Measurements from ENCODE around the gene CEP41. TPM values are rescaled to one million over a fixed set of nuclear protein-coding genes. Genes with fewer than 3 reads are reported as not detected.

Gene CEP41
- total RNA-seq, 2 experiments from 2014 or later: 19.6 to 35.4 TPM

DNA sequence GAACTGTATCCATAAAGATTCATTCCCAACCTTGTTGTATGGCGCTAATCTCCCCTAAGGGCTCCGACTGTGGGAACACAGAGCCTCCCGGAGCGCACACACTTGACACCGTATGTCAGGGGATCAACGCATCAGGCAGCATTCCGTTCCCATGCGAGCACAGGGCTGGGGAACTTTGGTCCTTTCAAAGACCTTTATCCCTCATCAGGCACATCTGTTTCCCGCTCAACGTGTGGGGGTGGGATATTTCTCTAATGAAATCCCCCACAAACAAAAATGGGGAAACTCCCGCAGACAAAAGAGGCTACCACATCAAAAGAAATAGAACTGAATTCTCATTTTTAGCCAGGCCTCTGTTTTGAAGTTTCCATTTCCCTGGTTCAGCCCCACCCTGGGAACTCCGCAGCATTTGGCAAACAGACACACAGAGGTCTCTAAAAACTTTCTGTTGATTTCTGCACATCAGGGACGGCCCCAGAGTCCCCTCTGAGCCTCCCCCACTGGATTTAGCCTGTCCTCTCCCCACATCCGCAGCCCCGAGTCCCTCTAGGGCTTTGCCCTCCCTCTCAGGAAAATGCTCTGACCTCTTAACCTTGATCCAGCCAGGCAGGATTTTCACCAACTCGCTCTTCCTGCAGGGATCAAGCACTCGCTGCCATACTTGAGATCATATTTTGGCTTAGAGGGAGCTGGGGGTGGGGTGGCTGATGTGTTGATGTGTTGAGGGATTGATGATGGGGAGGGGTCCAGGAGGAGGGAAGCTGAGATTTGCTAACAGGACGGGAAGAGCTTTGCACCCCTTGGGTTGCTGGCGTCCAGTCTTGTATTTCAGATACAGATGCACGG is 89.6 kb downstream of the CEP41 start:
- peak overlapping the region; percentile 12; the same call in 1 of the 2 replicates for H3K4me2 ChIP-seq (ENCODE audit: low read length)
- no peaks in the 10 kb centered on the region for H4K20me1 ChIP-seq (ENCODE audit: insufficient read depth, low read length)
- no peaks in the 10 kb centered on the region for H3K36me3 ChIP-seq (ENCODE audit: insufficient read depth, low read length)
- CTCF ChIA-PET (ENCODE audit: unreplicated experiment): no interaction called here
- no TSS peak for BruUV-seq (replicated peaks)
- DNase-seq (ENCODE audit: low spot score): no peak
- no peak overlapping the region for H3K27ac ChIP-seq (ENCODE audit: low read depth, low read length, poor library complexity, severe bottlenecking)
- no peaks in the 10 kb centered on the region for H3K79me2 ChIP-seq (ENCODE audit: insufficient read depth, low read depth, low read length)
- H3K9me3 ChIP-seq (ENCODE audit: low read length): no peaks in the 10 kb centered on the region
- no peak overlapping the region for H2AFZ ChIP-seq (ENCODE audit: low read length)
- no peak overlapping the region for H3K4me3 ChIP-seq (ENCODE audit: low read depth, low read length, poor library complexity, severe bottlenecking)
- H3K9me2 ChIP-seq (ENCODE audit: insufficient read depth, low read length): no peaks in the 10 kb centered on the region
- no peaks in the 10 kb centered on the region for H3K4me1 ChIP-seq (ENCODE audit: insufficient read depth, low read length, poor library complexity, severe bottlenecking)
- POLR2A ChIA-PET: interaction anchor here (0.6 kb wide), 1 partner anchor 96 kb away, joined by 3 read pairs; no protein-coding TSS in a partner anchor
- intact Hi-C loops (cut with micrococcal nuclease; ENCODE audit: unreplicated experiment): no loop called here
- no peak for TF ChIP-seq EZH2phosphoT487 (IDR thresholded peaks at IDR 0.05; ENCODE audit: borderline replicate concordance, low read depth, low read length)
- TF ChIP-seq, protein P1, sequence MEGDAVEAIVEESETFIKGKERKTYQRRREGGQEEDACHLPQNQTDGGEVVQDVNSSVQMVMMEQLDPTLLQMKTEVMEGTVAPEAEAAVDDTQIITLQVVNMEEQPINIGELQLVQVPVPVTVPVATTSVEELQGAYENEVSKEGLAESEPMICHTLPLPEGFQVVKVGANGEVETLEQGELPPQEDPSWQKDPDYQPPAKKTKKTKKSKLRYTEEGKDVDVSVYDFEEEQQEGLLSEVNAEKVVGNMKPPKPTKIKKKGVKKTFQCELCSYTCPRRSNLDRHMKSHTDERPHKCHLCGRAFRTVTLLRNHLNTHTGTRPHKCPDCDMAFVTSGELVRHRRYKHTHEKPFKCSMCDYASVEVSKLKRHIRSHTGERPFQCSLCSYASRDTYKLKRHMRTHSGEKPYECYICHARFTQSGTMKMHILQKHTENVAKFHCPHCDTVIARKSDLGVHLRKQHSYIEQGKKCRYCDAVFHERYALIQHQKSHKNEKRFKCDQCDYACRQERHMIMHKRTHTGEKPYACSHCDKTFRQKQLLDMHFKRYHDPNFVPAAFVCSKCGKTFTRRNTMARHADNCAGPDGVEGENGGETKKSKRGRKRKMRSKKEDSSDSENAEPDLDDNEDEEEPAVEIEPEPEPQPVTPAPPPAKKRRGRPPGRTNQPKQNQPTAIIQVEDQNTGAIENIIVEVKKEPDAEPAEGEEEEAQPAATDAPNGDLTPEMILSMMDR (conservative IDR thresholded peaks at IDR 0.05; ENCODE audit: low read length): no peak

DNA sequence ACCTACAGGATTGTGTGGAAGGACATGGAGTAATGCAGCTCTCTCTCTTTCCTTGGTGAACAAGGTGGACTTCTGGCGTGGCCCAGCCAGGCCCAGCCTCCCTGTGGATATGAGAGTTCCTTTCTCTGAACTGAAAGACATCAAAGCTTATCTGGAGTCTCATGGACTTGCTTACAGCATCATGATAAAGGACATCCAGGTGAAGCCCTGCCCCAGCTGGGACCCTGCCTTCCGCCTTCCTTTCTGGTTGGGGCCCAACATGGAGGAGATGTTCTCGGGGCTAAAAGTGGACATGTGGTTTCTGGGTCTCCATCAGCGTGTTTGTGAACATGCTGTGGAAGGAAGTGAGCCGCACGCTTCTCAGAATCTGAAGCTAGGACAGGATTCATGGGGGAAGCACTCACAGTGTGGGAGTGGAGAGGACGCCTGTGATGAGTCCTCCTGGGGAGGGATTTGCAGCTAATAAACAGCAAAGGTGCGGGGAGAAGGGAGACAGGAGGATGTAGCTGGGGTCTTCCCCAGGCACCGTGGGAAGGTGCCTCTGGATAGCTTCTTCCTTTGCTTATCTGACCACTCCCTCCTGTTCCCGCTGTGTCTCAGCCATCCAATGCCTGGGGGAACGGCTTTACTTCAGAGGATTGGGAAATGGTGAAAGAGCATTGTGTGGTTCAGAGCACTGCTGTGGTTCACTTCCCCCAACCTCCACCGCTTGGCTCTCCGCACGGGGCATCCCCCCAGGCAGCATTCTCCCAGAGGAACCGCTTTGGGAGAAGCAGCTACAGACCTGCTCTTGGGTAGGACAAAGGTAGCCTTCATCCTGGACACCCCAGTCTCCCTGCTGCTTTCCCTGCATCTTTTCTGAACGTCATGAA is 90.7 kb downstream of the CEP41 start:
- no peak for TF ChIP-seq EZH2phosphoT487 (IDR thresholded peaks at IDR 0.05; ENCODE audit: borderline replicate concordance, low read depth, low read length)
- TF ChIP-seq, protein P1 (conservative IDR thresholded peaks at IDR 0.05; ENCODE audit: low read length): no peak
- Histone ChIP-seq H3K4me3 (ENCODE audit: low read depth, low read length, poor library complexity, severe bottlenecking) (no peak overlapping the region), H3K9me2 (ENCODE audit: insufficient read depth, low read length) (no peaks in the 10 kb centered on the region), H2AFZ (ENCODE audit: low read length) (no peak overlapping the region), H3K36me3 (ENCODE audit: insufficient read depth, low read length) (no peaks in the 10 kb centered on the region), H4K20me1 (ENCODE audit: insufficient read depth, low read length) (no peaks in the 10 kb centered on the region), H3K4me2 (ENCODE audit: low read length) (no peak overlapping the region), H3K9me3 (ENCODE audit: low read length) (no peaks in the 10 kb centered on the region), H3K79me2 (ENCODE audit: insufficient read depth, low read depth, low read length) (no peaks in the 10 kb centered on the region), H3K4me1 (ENCODE audit: insufficient read depth, low read length, poor library complexity, severe bottlenecking) (no peaks in the 10 kb centered on the region), H3K27ac (ENCODE audit: low read depth, low read length, poor library complexity, severe bottlenecking) (no peak overlapping the region)
- ChIA-PET CTCF (ENCODE audit: unreplicated experiment) (no interaction called here), POLR2A (interaction anchor here (0.6 kb wide), 1 partner anchor 404 kb away, joined by 6 read pairs; no protein-coding TSS in a partner anchor)
- DNase-seq (ENCODE audit: low spot score): no peak
- intact Hi-C loops (cut with micrococcal nuclease; ENCODE audit: unreplicated experiment): no loop called here
- no TSS peak for BruUV-seq (replicated peaks)
